Kidney (tissue), 14 donors: ENCODE data around the gene PTGFRN. TPM values are rescaled to one million over a fixed set of nuclear protein-coding genes. Genes with fewer than 3 reads are reported as not detected.
"Not testable (repeated sequence)": the region's sequence is repeated elsewhere in the genome, so short reads cannot be mapped to it uniquely, and the experiment has no call there.

ENCODE experiments used
- DNase-seq, 5 donors: peaks; one replicate each; pipeline ENCODE4 v3.0.0-alpha.2; 2013 to 2020
- FAIRE-seq: peaks from 2 replicates; lab custom pipeline; 2012; peaks lifted over from hg19 to GRCh38; lab: Jason Lieb, UNC
- H3K27ac ChIP-seq, 2 donors: one replicate each; pipeline ENCODE4 v1.7.0; 2013; ENCODE audit warnings: low read depth in 2 of 2, low read length in 2 of 2, inconsistent platforms in 1 of 2
- H3K27me3 ChIP-seq: one replicate; pipeline ENCODE4 v1.7.1; 2013; ENCODE audit warnings: low read length, inconsistent platforms; ENCODE audit not compliant: control insufficient read depth, insufficient read depth
- H3K36me3 ChIP-seq, 3 donors: one replicate each; pipeline versions ENCODE4 v1.7.0 to v1.7.1; 2013; ENCODE audit warnings: low read length in 3 of 3, control low read depth in 1 of 3, inconsistent platforms in 1 of 3; ENCODE audit not compliant: insufficient read depth in 3 of 3, control insufficient read depth in 2 of 3
- H3K4me1 ChIP-seq, 3 donors: one replicate each; pipeline versions ENCODE4 v1.7.0 to v1.7.1; 2013; ENCODE audit warnings: low read length in 3 of 3, inconsistent platforms in 1 of 3, low read depth in 1 of 3; ENCODE audit not compliant: control insufficient read depth in 2 of 3, insufficient read depth in 2 of 3
- H3K4me3 ChIP-seq, 3 donors: one replicate each; pipeline versions ENCODE4 v1.7.0 to v1.8.1; 2013; ENCODE audit warnings: low read length in 3 of 3, control low read depth in 1 of 3, inconsistent platforms in 1 of 3
- H3K9ac ChIP-seq, 3 donors: one replicate each; pipeline versions ENCODE4 v1.7.0 to v1.7.1; 2013; ENCODE audit warnings: low read length in 3 of 3, control low read depth in 1 of 3, inconsistent platforms in 1 of 3
- H3K9me3 ChIP-seq, 3 donors: one replicate each; pipeline versions ENCODE4 v1.7.0 to v1.7.1; 2013; ENCODE audit warnings: low read length in 3 of 3, control low read depth in 1 of 3, inconsistent platforms in 1 of 3; ENCODE audit not compliant: control insufficient read depth in 2 of 3, insufficient read depth in 1 of 3
- CTCF ChIP-seq: IDR thresholded peaks from 3 replicates; pipeline ENCODE4 v1.5.1; 2012; ENCODE audit warnings: mild to moderate bottlenecking, moderate library complexity, borderline replicate concordance; ENCODE audit not compliant: insufficient read depth; ENCODE audit errors: extremely low read depth
- intact Hi-C: fragments of 100-400 bp; cut with DNase I; formaldehyde crosslinking; loops from one replicate; pipeline ENCODE4 v1.11.1; 2022
- polyA plus RNA-seq: library from polyadenylated mRNA; stranded (reverse); fragments of 350-450 nt; fragmentation: Illumina TruSeq; extraction: RNeasy Lipid Tissue Mini Kit (QIAGEN cat#74804); gene quantifications from one replicate; pipeline ENCODE4 v1.2.3, GENCODE V29; 2014; ENCODE audit warnings: low read depth, low replicate concordance; ENCODE audit not compliant: insufficient read depth
- total RNA-seq: library from RNA; stranded (reverse); fragmentation: NEBNext Ultra II Directional; extraction: Animal tissue kit (Norgen Biotek cat#: 25700); gene quantifications from one replicate; pipeline ENCODE4 v1.2.1, GENCODE V29; 2021
- donor health status: control.
- donor health status: control.
- donor health status: control.
- donor health status: control.
- donor health status: control.
- donor health status: DM: yes; HTN: yes; CAD: no.
- donor health status: Normal renal cell carcinoma (clear cell type).

PTGFRN gene
- total and polyA plus RNA-seq, 2 donors from 2014 or later: 16.4 to 44.8 TPM

GRCh38 chr1:116873680-116874271 lies 35.9 kb upstream of the PTGFRN start:
- Histone ChIP-seq H3K27me3 (no peaks in the 10 kb centered on the region), H3K4me1 (peaks cover 5 to 9% (median 5%) of the 10 kb centered on the region in 3 donors), H3K9ac (no peak overlapping the region), H3K27ac (no peak overlapping the region), H3K4me3 (no peak overlapping the region), H3K36me3 (no peaks in the 10 kb centered on the region), H3K9me3 (no peaks in the 10 kb centered on the region)
- DNase-seq (no peak), FAIRE-seq (no peak)
- intact Hi-C loops: no loop called here
- no peak for TF ChIP-seq CTCF

GRCh38 chr1:116874733-116875249 lies 34.9 kb upstream of the PTGFRN start:
- H3K27ac ChIP-seq: no peak overlapping the region
- no peak for FAIRE-seq
- no peak for DNase-seq
- H3K27me3 ChIP-seq: no peaks in the 10 kb centered on the region
- H3K9me3 ChIP-seq: no peaks in the 10 kb centered on the region
- intact Hi-C loops: no loop called here
- H3K4me1 ChIP-seq: peaks cover 5 to 12% (median 9%) of the 10 kb centered on the region in 3 donors
- no peak overlapping the region for H3K4me3 ChIP-seq
- no peak overlapping the region for H3K9ac ChIP-seq
- TF ChIP-seq CTCF: no peak
- H3K36me3 ChIP-seq: no peaks in the 10 kb centered on the region

GRCh38 chr1:116875391-116875790 lies 34.3 kb upstream of the PTGFRN start:
- no peak overlapping the region for H3K27ac ChIP-seq
- peaks cover 5 to 12% (median 9%) of the 10 kb centered on the region in 3 donors for H3K4me1 ChIP-seq
- H3K9ac ChIP-seq: no peak overlapping the region
- intact Hi-C loops: no loop called here
- no peak overlapping the region for H3K4me3 ChIP-seq
- DNase-seq: no peak
- no peak for TF ChIP-seq CTCF
- no peaks in the 10 kb centered on the region for H3K9me3 ChIP-seq
- H3K27me3 ChIP-seq: no peaks in the 10 kb centered on the region
- H3K36me3 ChIP-seq: no peaks in the 10 kb centered on the region
- FAIRE-seq: no peak

- H3K27me3 ChIP-seq, FAIRE-seq, H3K27ac ChIP-seq, H3K9me3 ChIP-seq, intact Hi-C loops, H3K4me3 ChIP-seq, DNase-seq, H3K36me3 ChIP-seq, H3K9ac ChIP-seq: not testable (repeated sequence)
- H3K4me1 ChIP-seq: peaks cover 5 to 12% (median 9%) of the 10 kb centered on the region in 3 donors
Measured at GRCh38 chr1:116875946-116876345, 33.8 kb upstream of the PTGFRN start.
